Measurements from ENCODE around the gene SLC6A18. TPM values are rescaled to one million over a fixed set of nuclear protein-coding genes. Genes with fewer than 3 reads are reported as not detected.

The SLC6A18 gene
- total and polyA plus RNA-seq, 2 of the 13 experiments (the other 11 are each of a cell fraction or from before 2014, with no cell fraction given): not detected

GRCh38 chr5:1294835-1295649, 69.9 kb downstream of the SLC6A18 start, which contains the start of gene TERT (continued):
- TF ChIP-seq ZNF687 (CRISPR knock-in tag; IDR thresholded peaks at IDR 0.05) (peak; percentile 40), ZNF550 (CRISPR knock-in tag; IDR thresholded peaks at IDR 0.05; ENCODE audit: borderline replicate concordance) (no peak), DBP (CRISPR knock-in tag; IDR thresholded peaks at IDR 0.05; ENCODE audit: not compliant biosample characterization) (no peak), ZBTB2 (CRISPR knock-in tag; IDR thresholded peaks at IDR 0.05; ENCODE audit: low read depth) (peak; percentile 32; the same call in 1 of the 2 replicates), GLMP (CRISPR knock-in tag; IDR thresholded peaks at IDR 0.05; ENCODE audit: borderline replicate concordance) (no peak), SNAPC4 (CRISPR knock-in tag; IDR thresholded peaks at IDR 0.05) (no peak), SETDB1 (CRISPR knock-in tag; IDR thresholded peaks at IDR 0.05; ENCODE audit: borderline replicate concordance) (no peak), PHF21A (CRISPR knock-in tag; IDR thresholded peaks at IDR 0.05) (no peak), MNT (IDR thresholded peaks at IDR 0.05) (no peak), TCF7L2 (IDR thresholded peaks at IDR 0.05; ENCODE audit: low read depth, low read length) (no peak), ARNTL (CRISPR knock-in tag; IDR thresholded peaks at IDR 0.05) (no peak), KLF13 (CRISPR knock-in tag; IDR thresholded peaks at IDR 0.05) (no peak), PHF5A (CRISPR knock-in tag; IDR thresholded peaks at IDR 0.05; ENCODE audit: low read depth, unreplicated experiment) (no peak)

Measured in HepG2 (cell line).